Peyer's patch (tissue), 4 donors: ENCODE measurements around the gene RTTN.

Experiments used
- CTCF ChIP-seq, 6 experiments: fragments of 450-650 bp in 4 of 6; fragments of 200-600 bp in 2 of 6; sonication (generic) in 1 of 6; IDR thresholded peaks; one replicate each; pipeline ENCODE4 v1.5.1; 2017 to 2019; ENCODE audit warnings: antibody characterized with exemption in 6 of 6, mild to moderate bottlenecking in 3 of 6, moderate library complexity in 1 of 6
- POLR2A ChIP-seq, 2 donors: fragments of 450-650 bp; IDR thresholded peaks; one replicate each; pipeline ENCODE4 v1.5.1; 2017; ENCODE audit warnings: antibody characterized with exemption in 2 of 2, mild to moderate bottlenecking in 2 of 2, moderate library complexity in 2 of 2

- TF ChIP-seq CTCF (IDR thresholded peaks at IDR 0.05) (no peak), POLR2A (IDR thresholded peaks at IDR 0.05) (no peak)
These were observed 146.6 kb downstream of the RTTN start for GRCh38 chr18:70058916-70059315.
